Body of pancreas (tissue), 4 donors: Measurements from ENCODE around the gene PLEKHG3. TPM values are rescaled to one million over a fixed set of nuclear protein-coding genes. Genes with fewer than 3 reads are reported as not detected.

Source experiments
- ATAC-seq: fragments of 150-250 bp; one replicate; pipeline ENCODE4 v1.9.1; 2016
- DNase-seq, 4 donors: peaks; one replicate each; pipeline ENCODE4 v3.0.0-alpha.2; 2019
- H3K27ac ChIP-seq, 4 donors: fragments of 200-600 bp; sonication (generic); 1 replicate in 3 of 4; 2 replicates in 1 of 4; pipeline versions ENCODE4 v1.5.1 to v1.6.1; 2016 to 2019; ENCODE audit warnings: mild to moderate bottlenecking in 1 of 4, mixed read lengths in 1 of 4, moderate library complexity in 1 of 4
- H3K27me3 ChIP-seq, 2 donors: fragments of 200-600 bp; sonication (generic); one replicate each; pipeline ENCODE4 v1.6.0; 2016; ENCODE audit warnings: mild to moderate bottlenecking in 1 of 2
- H3K36me3 ChIP-seq, 2 donors: fragments of 200-600 bp; sonication (generic); replicated peaks in 1 of 2; 2 replicates each; pipeline ENCODE4 v1.5.1; 2016; ENCODE audit warnings: low read depth in 2 of 2; ENCODE audit not compliant: insufficient read depth in 1 of 2
- H3K4me1 ChIP-seq: fragments of 200-600 bp; sonication (generic); one replicate; pipeline ENCODE4 v1.6.0; 2016
- H3K4me3 ChIP-seq, 2 donors: fragments of 200-600 bp; sonication (generic); 1 replicate in 1 of 2; 2 replicates in 1 of 2; pipeline ENCODE4 v1.5.1; 2016 to 2019
- H3K9me3 ChIP-seq, 3 donors: fragments of 200-600 bp; sonication (generic); 1 replicate in 2 of 3; 2 replicates in 1 of 3; pipeline ENCODE4 v1.5.1; 2016
- CTCF ChIP-seq, 7 experiments: fragments of 450-650 bp in 4 of 7; fragments of 200-600 bp in 3 of 7; sonication (generic) in 3 of 7; IDR thresholded peaks; one replicate each; pipeline ENCODE4 v1.5.1; 2016 to 2019; ENCODE audit warnings: antibody characterized with exemption in 7 of 7
- POLR2A ChIP-seq, 3 donors: fragments of 450-650 bp; IDR thresholded peaks; one replicate each; pipeline ENCODE4 v1.6.1; 2016; ENCODE audit warnings: antibody characterized with exemption in 3 of 3, mild to moderate bottlenecking in 2 of 3
- WGBS, 2 donors: methylation state at CpG; one replicate each; pipeline ENCODE4 v1.1.5; 2017; 5-methylcytosine and 5-hydroxymethylcytosine counted together
- intact Hi-C: fragments of 100-400 bp; cut with DNase I; formaldehyde crosslinking; loops from one replicate; pipeline ENCODE4 v1.15.1; 2023
- total RNA-seq, 2 donors: library from RNA; depleted of rRNA; stranded (reverse); fragments of >200 nt; gene quantifications; one replicate each; pipeline ENCODE4 v1.1.0, GENCODE V29; 2016

Gene PLEKHG3
- total RNA-seq, 2 donors from 2014 or later: 34.5 to 40.2 TPM

- Histone ChIP-seq H3K9me3 (no peaks in the 10 kb centered on the region), H3K4me1 (peaks cover 13% of the 10 kb centered on the region), H3K27me3 (no peaks in the 10 kb centered on the region), H3K4me3 (no peak overlapping the region), H3K36me3 (no peaks in the 10 kb centered on the region), H3K27ac (no peak overlapping the region)
- no peak for ATAC-seq
- WGBS, 2 donors: 92 to 93% methylated on average over 9 to 25 of the region's 25 CpGs
- DNase-seq: no peak
- TF ChIP-seq CTCF (IDR thresholded peaks at IDR 0.05) (no peak), POLR2A (IDR thresholded peaks at IDR 0.05) (no peak)
- intact Hi-C loops: no loop called here
These were observed 71.0 kb downstream of the PLEKHG3 start for GRCh38 chr14:64775081-64775777.

- 87 to 93% methylated on average over 3 of the region's 3 CpGs for WGBS, 2 donors
- no peak overlapping the region for H3K27ac ChIP-seq
- no peaks in the 10 kb centered on the region for H3K27me3 ChIP-seq
- intact Hi-C loops: no loop called here
- no peaks in the 10 kb centered on the region for H3K36me3 ChIP-seq
- DNase-seq (no peak), ATAC-seq (no peak)
- no peak overlapping the region for H3K4me3 ChIP-seq
- no peaks in the 10 kb centered on the region for H3K9me3 ChIP-seq
- TF ChIP-seq CTCF (IDR thresholded peaks at IDR 0.05) (no peak), POLR2A (IDR thresholded peaks at IDR 0.05) (no peak)
- peaks cover 13% of the 10 kb centered on the region for H3K4me1 ChIP-seq
These were observed 73.2 kb downstream of the PLEKHG3 start for GRCh38 chr14:64777461-64777860.

- ATAC-seq (no peak), DNase-seq (peak in 2 of 4 donors; percentile 53 to 74)
- H3K27ac ChIP-seq: no peak overlapping the region
- H3K27me3 ChIP-seq: no peaks in the 10 kb centered on the region
- WGBS, 2 donors: 70 to 89% methylated on average over 2 to 7 of the region's 7 CpGs
- H3K9me3 ChIP-seq: no peaks in the 10 kb centered on the region
- H3K4me1 ChIP-seq: peaks cover 13% of the 10 kb centered on the region
- TF ChIP-seq POLR2A (IDR thresholded peaks at IDR 0.05): no peak
- no peaks in the 10 kb centered on the region for H3K36me3 ChIP-seq
- H3K4me3 ChIP-seq: no peak overlapping the region
- intact Hi-C loops: no loop called here
These were observed 74.0 kb downstream of the PLEKHG3 start for GRCh38 chr14:64778104-64778754.

GRCh38 chr14:64779472-64779871 is 75.2 kb downstream of the PLEKHG3 start:
- Histone ChIP-seq H3K9me3 (no peaks in the 10 kb centered on the region), H3K27ac (no peak overlapping the region), H3K4me3 (no peak overlapping the region), H3K4me1 (peaks cover 13% of the 10 kb centered on the region), H3K27me3 (no peaks in the 10 kb centered on the region), H3K36me3 (no peaks in the 10 kb centered on the region)
- DNase-seq (peak in 3 of 4 donors; percentile 41 to 82 (median 46)), ATAC-seq (peak; percentile 69)
- 64 to 74% methylated on average over 7 of the region's 7 CpGs for WGBS, 2 donors
- TF ChIP-seq POLR2A (IDR thresholded peaks at IDR 0.05) (no peak), CTCF (IDR thresholded peaks at IDR 0.05) (no peak)
- intact Hi-C loops: no loop called here

- intact Hi-C loops: no loop called here
- Histone ChIP-seq H3K4me3 (no peak overlapping the region), H3K27ac (no peak overlapping the region), H3K36me3 (no peaks in the 10 kb centered on the region), H3K27me3 (no peaks in the 10 kb centered on the region), H3K9me3 (no peaks in the 10 kb centered on the region), H3K4me1 (peaks cover 13% of the 10 kb centered on the region)
- 80 to 90% methylated on average over 3 to 11 of the region's 11 CpGs for WGBS, 2 donors
- ATAC-seq: no peak
- DNase-seq: no peak
- TF ChIP-seq POLR2A (IDR thresholded peaks at IDR 0.05) (no peak), CTCF (IDR thresholded peaks at IDR 0.05) (no peak)
These were observed 78.0 kb downstream of the PLEKHG3 start for GRCh38 chr14:64782196-64782595.
